ENCODE measurements around the gene SMC6. TPM values are rescaled to one million over a fixed set of nuclear protein-coding genes. Genes with fewer than 3 reads are reported as not detected.

Gene SMC6
- polyA plus RNA-seq, 3 donors, result 3.8 to 6.1 (median 5.1) TPM

- DNase-seq, result no peak
- H3K27ac ChIP-seq (ENCODE audit: low read depth in 1 of 2, low read length in 2 of 2), result no peak overlapping the region
- intact Hi-C loops (cut with micrococcal nuclease), result no loop called here
- no peaks in the 10 kb centered on the region for H3K79me2 ChIP-seq (ENCODE audit: insufficient read depth, low read length)
- TF ChIP-seq CTCF (IDR thresholded peaks at IDR 0.05), result no peak
- Mint-ChIP-seq H3K27ac (no peak overlapping the region), H3K27me3 (ENCODE audit: low read depth in 3 of 3) (peaks cover 10 to 13% (median 13%) of the 10 kb centered on the region in 3 donors), H3K36me3 (no peaks in the 10 kb centered on the region), H3K4me3 (no peak overlapping the region), H3K4me1 (peaks cover 5% of the 10 kb centered on the region), H3K9me3 (peaks cover 0 to 4% (median 0%) of the 10 kb centered on the region in 7 donors)
- H3K4me1 ChIP-seq (ENCODE audit: control insufficient read depth in 1 of 2, insufficient read depth in 2 of 2, low read length in 2 of 2), result no peaks in the 10 kb centered on the region
- H3K9me3 ChIP-seq (replicated peaks in 1 of 2; ENCODE audit: control insufficient read depth in 1 of 2, insufficient read depth in 1 of 2, low read length in 2 of 2), result no peaks in the 10 kb centered on the region
- H3K4me2 ChIP-seq (replicated peaks; ENCODE audit: extremely low read depth, low read length, poor library complexity, severe bottlenecking), result no peak overlapping the region
- H3K9ac ChIP-seq (ENCODE audit: insufficient read depth, low read length, poor library complexity, severe bottlenecking), result no peak overlapping the region
- H3K4me3 ChIP-seq (replicated peaks in 1 of 3; ENCODE audit: low read depth in 2 of 3, low read length in 3 of 3), result no peak overlapping the region
- H4K20me1 ChIP-seq (ENCODE audit: insufficient read depth, low read length), result no peaks in the 10 kb centered on the region
- H3K36me3 ChIP-seq (replicated peaks in 1 of 2; ENCODE audit: control insufficient read depth in 1 of 2, insufficient read depth in 2 of 2, low read length in 2 of 2), result no peaks in the 10 kb centered on the region
- peaks cover 0 to 2% of the 10 kb centered on the region in 2 donors for H3K27me3 ChIP-seq (ENCODE audit: control insufficient read depth in 2 of 2, insufficient read depth in 2 of 2, low read length in 2 of 2)
- H2AFZ ChIP-seq (ENCODE audit: insufficient read depth, low read depth, low read length, poor library complexity, severe bottlenecking), result no peak overlapping the region
- 86% methylated on average over 5 of the region's 5 CpGs for WGBS (ENCODE audit: insufficient coverage)
These were observed 41.7 kb upstream of the SMC6 start for GRCh38 chr2:17795309-17795708.

GRCh38 chr2:17793803-17794354 is 40.3 kb upstream of the SMC6 start:
- H3K36me3 Mint-ChIP-seq, result no peaks in the 10 kb centered on the region
- TF ChIP-seq CTCF (IDR thresholded peaks at IDR 0.05), result no peak
- H3K4me3 Mint-ChIP-seq, result no peak overlapping the region
- H3K4me1 ChIP-seq (ENCODE audit: control insufficient read depth in 1 of 2, insufficient read depth in 2 of 2, low read length in 2 of 2), result no peaks in the 10 kb centered on the region
- peak overlapping the region; percentile 30 for H2AFZ ChIP-seq (ENCODE audit: insufficient read depth, low read depth, low read length, poor library complexity, severe bottlenecking)
- 100% methylated on average over 4 of the region's 6 CpGs for WGBS (ENCODE audit: insufficient coverage)
- H3K9me3 ChIP-seq (replicated peaks in 1 of 2; ENCODE audit: control insufficient read depth in 1 of 2, insufficient read depth in 1 of 2, low read length in 2 of 2), result no peaks in the 10 kb centered on the region
- H3K4me1 Mint-ChIP-seq, result peaks cover 5% of the 10 kb centered on the region
- no peak overlapping the region for H3K27ac Mint-ChIP-seq
- H3K9ac ChIP-seq (ENCODE audit: insufficient read depth, low read length, poor library complexity, severe bottlenecking), result no peak overlapping the region
- no peak overlapping the region for H3K27ac ChIP-seq (ENCODE audit: low read depth in 1 of 2, low read length in 2 of 2)
- H4K20me1 ChIP-seq (ENCODE audit: insufficient read depth, low read length), result no peaks in the 10 kb centered on the region
- H3K9me3 Mint-ChIP-seq, result peaks cover 0 to 4% (median 0%) of the 10 kb centered on the region in 7 donors
- no peak overlapping the region for H3K4me3 ChIP-seq (replicated peaks in 1 of 3; ENCODE audit: low read depth in 2 of 3, low read length in 3 of 3)
- H3K27me3 Mint-ChIP-seq (ENCODE audit: low read depth in 3 of 3), result peaks cover 8 to 13% (median 13%) of the 10 kb centered on the region in 3 donors
- DNase-seq, result no peak
- H3K36me3 ChIP-seq (replicated peaks in 1 of 2; ENCODE audit: control insufficient read depth in 1 of 2, insufficient read depth in 2 of 2, low read length in 2 of 2), result no peaks in the 10 kb centered on the region
- no peak overlapping the region for H3K4me2 ChIP-seq (replicated peaks; ENCODE audit: extremely low read depth, low read length, poor library complexity, severe bottlenecking)
- H3K27me3 ChIP-seq (ENCODE audit: control insufficient read depth in 2 of 2, insufficient read depth in 2 of 2, low read length in 2 of 2), result peaks cover 0 to 2% of the 10 kb centered on the region in 2 donors
- no peaks in the 10 kb centered on the region for H3K79me2 ChIP-seq (ENCODE audit: insufficient read depth, low read length)
- intact Hi-C loops (cut with micrococcal nuclease), result no loop called here

Data from CD14-positive monocyte (primary cell).